Activated CD4-positive, alpha-beta T cell treated with anti-CD3 and anti-CD28 coated beads, Interleukin-2, amount 50 U/mL, for 24 hours (primary cell): ENCODE data around the gene MRPL47.

Experiments used
- DNase-seq, 2 donors: peaks; one replicate each; pipeline ENCODE4 v3.0.0-alpha.2; 2020; ENCODE audit warnings: low read depth in 1 of 2, low spot score in 1 of 2

Gene MRPL47

DNA sequence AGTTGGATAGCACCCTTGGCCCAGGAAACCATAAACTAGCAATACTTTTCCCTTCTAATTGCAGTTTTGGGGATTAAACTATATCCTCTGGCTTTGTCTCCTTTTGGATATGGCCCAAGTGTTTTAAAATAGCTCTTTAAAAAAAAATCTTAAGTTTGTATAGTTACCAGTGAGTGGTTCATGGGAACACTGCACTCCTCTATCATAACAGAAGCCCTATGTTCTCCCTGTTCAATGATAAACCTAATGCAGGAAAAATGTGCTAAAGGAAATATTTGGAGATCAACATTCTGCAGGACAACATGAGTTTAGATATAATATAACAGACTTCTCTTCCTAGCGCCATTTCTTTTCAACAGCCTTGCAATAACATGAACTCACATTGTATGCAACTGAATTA, 13.1 kb downstream of the MRPL47 start:
- no peak for DNase-seq

DNA sequence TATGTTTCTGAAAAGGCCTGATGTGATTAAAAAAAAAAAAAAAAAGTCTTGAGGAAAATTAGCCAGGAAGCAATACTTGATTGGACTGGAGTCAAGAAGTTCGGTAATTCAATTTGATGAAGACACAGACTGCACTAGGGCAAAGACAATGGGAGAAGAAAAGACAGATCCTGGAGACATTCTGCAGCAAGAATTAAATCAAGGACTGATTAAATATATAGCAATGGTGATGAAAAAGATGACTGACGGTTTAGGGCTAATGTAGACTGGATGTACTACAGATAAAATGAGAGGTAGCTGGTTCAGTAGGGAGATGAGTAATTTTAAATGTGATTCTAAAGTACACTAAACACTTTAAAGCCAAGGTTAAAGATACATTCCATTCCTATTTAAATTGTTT, 13.8 kb downstream of the MRPL47 start:
- DNase-seq = no peak

DNA sequence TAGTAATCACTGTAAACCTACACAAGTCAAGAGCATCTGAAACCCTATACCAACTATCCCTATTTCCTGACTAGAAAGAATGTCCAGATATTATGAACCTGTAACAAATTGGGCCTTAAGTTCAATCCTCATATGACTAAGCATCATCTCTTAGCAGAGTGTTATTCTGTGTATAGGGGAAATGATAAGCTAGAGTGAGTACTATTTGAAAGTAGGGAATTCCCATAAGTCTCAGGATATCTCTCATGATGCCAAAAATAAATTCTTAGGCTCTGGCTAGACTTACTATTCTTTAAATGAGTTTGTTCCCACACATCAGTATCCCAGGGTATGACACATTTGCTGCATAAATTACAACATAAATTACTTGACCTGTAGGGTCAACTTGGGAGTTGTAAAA, 15.3 kb downstream of the MRPL47 start:
- no peak for DNase-seq

- no peak for DNase-seq
Measured at GRCh38 chr3:179580992-179581391, 23.4 kb downstream of the MRPL47 start.

DNA sequence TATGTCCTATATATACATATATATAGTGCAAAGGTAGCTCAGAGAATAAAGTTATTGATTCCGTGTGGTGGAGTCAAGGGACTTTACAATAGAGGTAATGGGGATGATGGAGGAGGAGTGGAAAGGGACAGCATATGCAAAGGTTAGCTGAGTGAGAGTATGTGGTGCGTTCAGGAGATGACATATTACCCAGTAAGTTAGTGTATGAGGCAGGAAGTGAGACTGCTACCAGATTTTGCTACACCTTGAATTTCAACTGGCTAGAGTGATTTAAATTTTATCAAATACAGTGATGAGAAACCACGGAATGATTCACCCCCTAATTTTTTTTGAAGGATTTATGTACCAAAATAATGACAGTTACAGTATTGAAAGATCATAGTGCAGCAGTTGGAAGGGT, 38.9 kb downstream of the MRPL47 start:
- no peak for DNase-seq

- DNase-seq = peak; percentile 43 to 64
Measured at GRCh38 chr3:179563271-179563783, 41.1 kb downstream of the MRPL47 start.

DNA sequence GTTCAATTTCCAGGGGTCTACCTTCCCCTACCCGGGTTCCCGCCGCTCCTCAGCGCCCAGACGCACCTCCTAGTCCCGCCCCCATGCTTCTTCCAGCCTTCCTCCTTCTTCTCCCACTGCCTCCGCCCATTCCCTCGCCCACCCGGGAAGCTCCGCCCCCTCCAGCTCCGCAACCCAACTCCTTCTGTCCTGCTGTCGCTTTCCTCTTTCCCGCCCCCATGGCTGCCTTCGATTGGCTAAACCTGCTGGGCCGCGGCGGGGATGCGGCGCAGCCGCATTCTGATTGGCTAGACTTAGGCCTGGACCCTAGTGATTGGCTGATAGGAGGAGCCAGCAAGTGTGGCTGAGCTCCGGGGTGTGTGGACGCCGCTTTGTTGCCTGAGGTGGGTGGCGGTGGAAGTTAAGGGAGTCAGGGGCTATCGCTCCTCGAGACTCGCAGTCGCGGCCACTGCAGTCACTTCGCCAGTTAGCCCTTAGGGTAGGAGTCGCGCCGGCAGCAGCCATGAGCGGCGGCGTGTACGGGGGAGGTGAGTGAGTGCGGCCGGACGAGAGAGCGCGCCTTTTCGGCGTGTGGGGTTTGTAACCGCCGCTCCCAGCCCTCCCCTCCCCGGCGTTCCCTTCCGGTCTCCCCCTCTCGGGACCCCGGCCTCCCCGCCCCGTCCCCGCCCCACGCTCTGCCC, 41.7 kb downstream of the MRPL47 start, which contains the start of gene ACTL6A:
ACTL6A (plus strand) TSS at position 336 of the 680 bp plus-strand sequence; CDS start at position 503, 167 bp downstream.
- DNase-seq = peak; percentile 96 to 99

DNA sequence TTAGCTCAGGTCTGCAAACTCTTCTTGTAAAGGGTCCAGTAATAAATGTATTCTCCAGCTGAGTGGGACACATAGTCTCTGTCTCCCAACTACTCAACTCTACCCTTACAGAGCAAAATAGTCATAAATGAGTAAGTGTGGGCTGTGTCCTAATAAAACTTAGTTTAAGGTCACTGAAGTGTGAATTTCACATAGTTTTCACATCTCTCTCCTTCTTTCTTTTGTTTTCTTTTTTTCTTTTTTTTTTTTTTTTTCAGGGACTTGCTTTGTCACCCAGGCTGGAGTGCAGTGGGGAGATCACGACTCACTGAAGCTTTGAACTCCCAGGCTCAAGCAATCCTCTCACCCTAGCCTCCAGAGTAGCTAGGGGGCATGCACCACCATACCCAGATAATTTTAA, 43.6 kb downstream of the MRPL47 start:
- no peak for DNase-seq

DNA sequence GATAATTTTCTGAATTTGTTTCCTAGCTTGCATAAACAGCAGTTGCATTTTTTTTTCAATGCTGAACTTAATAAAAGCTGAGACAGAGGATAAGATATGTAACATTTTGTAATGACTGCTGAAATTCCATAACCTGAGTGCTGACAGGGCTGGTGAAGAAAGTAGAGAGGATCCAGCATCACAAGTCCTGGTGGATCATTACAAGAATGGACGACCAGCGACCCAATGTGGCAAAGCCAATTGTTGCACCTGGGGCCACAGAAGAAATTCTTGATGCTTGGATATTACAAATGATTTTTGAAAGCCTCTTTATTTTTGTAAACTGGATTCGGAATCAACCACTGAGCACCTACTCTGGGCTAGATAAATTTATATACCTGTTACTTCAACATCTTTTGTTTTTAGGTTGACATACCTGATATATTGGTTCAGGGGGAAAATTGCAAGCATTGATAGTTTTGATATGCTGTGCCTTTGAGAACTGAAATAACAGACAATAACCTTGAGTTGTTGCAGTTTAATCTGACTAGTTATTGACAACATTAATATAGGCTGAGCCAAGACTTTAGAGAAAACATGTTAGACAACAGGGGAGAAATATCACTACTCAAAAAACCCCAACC, 45.6 kb downstream of the MRPL47 start:
- peak in 1 of 2 donors; percentile 17 for DNase-seq

DNA sequence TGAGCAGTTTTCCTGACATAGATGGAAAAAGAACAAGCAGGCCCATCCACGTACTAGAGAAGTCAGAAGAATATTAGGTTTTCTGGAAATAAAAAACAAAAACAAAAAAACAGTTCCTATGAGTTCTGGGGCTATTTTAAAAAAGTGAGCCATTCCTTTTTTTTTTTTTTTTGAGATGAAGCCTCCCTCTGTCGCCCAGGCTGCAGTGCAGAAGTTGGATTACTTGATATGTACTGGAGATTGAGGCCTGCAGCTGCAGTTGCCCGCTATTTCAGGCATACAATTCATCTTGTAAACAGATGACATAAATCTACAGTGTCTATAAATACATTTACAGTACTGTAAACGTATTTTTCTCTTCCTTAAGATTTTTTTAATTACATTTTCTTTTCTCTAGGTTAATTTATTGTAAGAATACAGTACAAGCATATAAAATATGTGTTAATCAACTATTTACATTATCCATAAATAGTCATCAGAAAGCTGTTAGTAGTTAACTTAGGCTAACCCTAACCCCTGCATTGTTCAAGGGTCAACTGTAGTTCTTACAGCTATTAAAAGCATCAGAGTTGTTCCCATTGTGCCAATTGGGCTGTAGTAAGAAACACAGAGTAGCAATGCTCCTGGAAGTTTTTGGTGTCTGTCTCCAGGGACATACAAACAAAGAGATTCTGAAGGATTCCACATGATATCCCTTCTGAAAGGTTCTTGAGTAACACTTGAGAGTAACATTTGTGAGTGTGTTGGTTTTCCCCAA, 52.9 kb downstream of the MRPL47 start:
- DNase-seq = no peak

DNA sequence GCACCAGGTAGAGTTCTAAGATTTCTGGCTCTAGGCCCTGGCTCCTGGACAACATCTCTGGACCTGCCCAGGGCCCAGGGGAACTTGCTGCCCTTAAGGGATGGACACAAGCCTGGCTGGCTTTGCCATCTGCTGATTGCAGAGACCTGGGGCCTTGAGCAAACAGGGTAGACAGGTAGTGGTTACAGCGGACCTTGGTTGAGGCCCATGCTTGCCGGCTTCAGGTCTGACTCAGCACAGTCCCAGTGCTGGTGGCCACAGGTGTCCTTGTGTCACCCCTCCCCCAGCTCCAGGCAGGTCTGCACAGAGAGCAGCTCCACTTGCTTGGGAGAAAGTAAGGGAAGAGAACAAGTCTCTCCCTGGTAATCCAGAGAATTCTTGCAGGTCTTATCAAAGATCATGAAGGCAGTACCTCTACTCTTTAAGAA, 57.6 kb downstream of the MRPL47 start:
- DNase-seq = no peak

DNA sequence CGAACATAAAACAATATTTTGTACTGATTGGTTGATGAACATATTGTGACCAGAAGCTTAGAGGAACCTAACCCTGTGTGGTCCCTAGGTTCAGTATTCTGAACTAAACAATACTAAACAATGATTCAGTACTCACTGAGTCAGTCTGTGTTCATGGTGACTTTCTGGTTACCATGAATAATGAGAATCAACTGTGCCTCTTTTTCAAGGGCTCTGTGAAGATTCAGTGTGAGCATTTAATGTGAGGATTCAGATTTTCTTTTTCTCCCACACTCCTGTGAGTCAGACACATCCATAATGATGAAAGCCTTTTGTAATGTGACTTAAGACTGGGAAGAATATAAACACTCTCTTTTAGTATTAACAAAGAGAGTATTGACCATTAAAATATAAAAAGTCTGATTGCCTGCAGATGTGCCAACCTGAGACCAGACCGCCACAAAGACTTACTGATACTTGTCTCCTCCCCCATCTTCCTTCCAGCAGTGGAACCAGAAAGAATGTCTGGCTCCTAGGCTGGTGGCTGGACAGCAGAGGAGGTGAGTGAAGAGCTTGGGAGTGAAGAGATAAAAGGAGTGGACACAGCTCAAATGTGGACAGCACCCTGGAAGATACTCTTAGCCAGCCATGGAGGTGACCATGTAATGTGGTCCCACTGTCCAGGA, 59.3 kb downstream of the MRPL47 start:
- no peak for DNase-seq

DNA sequence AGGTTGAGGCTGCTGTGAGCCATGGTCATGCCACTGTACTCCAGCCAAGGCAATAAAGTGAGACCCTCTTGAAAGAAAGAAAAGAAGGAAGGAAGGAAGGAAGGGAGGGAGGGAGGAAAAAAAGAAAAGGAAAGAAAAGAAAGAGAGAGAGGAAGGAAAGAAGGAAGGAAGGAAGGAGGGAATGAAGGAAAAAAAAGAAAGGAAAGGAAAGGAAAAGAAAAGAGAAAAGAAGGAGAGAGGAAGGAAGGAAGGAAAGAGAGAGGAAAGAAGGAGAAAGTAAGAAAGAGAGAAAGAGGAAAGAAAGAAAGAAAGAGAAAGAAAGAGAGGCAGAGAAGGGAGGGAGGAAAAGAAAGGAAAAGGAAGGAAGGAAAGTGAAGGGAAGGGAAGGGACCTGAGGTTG, 62.1 kb downstream of the MRPL47 start:
- DNase-seq = no peak

- DNase-seq = no peak
Measured at GRCh38 chr3:179541596-179541995, 62.8 kb downstream of the MRPL47 start.

- DNase-seq = no peak
Measured at GRCh38 chr3:179541094-179541493, 63.3 kb downstream of the MRPL47 start.
